Upper lobe of left lung (tissue), 4 donors: Measurements from ENCODE around the gene DPCD.

Experiments used
- CTCF ChIP-seq, 6 experiments: fragments of 450-650 bp in 4 of 6; fragments of 200-600 bp in 2 of 6; sonication (generic) in 2 of 6; IDR thresholded peaks; one replicate each; pipeline ENCODE4 v1.5.1; 2016 to 2019; ENCODE audit warnings: antibody characterized with exemption in 6 of 6
- EP300 ChIP-seq, 4 donors: sonication (generic); formaldehyde crosslinking; IDR thresholded peaks; one replicate each; pipeline ENCODE4 v1.5.1; 2017; ENCODE audit warnings: antibody characterized with exemption in 4 of 4, control low read depth in 2 of 4
- POLR2A ChIP-seq, 4 donors: fragments of 450-650 bp; IDR thresholded peaks; one replicate each; pipeline ENCODE4 v1.5.1; 2016 to 2017; ENCODE audit warnings: antibody characterized with exemption in 4 of 4, mild to moderate bottlenecking in 2 of 4
- POLR2AphosphoS5 ChIP-seq, 2 donors: sonication (generic); formaldehyde crosslinking; IDR thresholded peaks; one replicate each; pipeline ENCODE4 v1.5.1; 2017; ENCODE audit warnings: antibody characterized with exemption in 2 of 2

GRCh38 chr10:101552442-101552841 lies 35.7 kb upstream of the DPCD start:
- TF ChIP-seq CTCF (IDR thresholded peaks at IDR 0.05) (no peak), POLR2A (IDR thresholded peaks at IDR 0.05) (no peak), POLR2AphosphoS5 (IDR thresholded peaks at IDR 0.05) (no peak), EP300 (IDR thresholded peaks at IDR 0.05) (no peak)
